ENCODE measurements around the gene HGFAC.

GRCh38 chr4:3440979-3441500 lies 728 bp upstream of the HGFAC start:
- TF ChIP-seq POLR2A (IDR thresholded peaks at IDR 0.05; ENCODE audit: low read depth) = no peak
- TF ChIP-seq POLR2AphosphoS5 (IDR thresholded peaks at IDR 0.05) = no peak
- TF ChIP-seq CTCF (IDR thresholded peaks at IDR 0.05) = no peak
